ENCODE data around the gene MCU.

GRCh38 chr10:72759584-72759983 lies 67.6 kb downstream of the MCU start:
- TF ChIP-seq CTCF (IDR thresholded peaks at IDR 0.05) (no peak), POLR2A (IDR thresholded peaks at IDR 0.05) (no peak)

All from gastroesophageal sphincter (tissue), 3 donors.